ENCODE measurements around the gene BBX. TPM values are rescaled to one million over a fixed set of nuclear protein-coding genes. Genes with fewer than 3 reads are reported as not detected.
"Not testable (repeated sequence)": the region's sequence is repeated elsewhere in the genome, so short reads cannot be mapped to it uniquely, and the experiment has no call there.

BBX gene
- polyA plus RNA-seq, 3 donors: 4.7 to 10.3 (median 8.7) TPM

DNA sequence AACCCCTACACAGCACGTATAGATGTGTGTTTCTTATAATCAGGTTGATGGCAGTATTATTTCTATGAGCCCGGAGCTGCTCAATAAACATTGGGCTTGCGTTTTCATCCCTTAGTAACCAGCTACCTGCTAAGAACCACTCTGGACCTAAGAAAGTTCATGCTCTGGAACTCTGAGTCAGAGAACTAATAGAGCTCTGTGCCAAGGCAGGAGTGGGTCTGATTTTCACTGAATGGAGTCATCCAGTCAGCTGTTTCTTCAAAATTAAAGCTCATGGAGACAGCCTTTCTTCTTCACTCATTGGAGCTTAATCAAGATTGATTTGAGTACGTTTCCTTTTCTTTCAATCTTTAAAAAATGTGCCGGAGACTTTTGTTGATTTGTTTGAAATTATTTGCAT is 145.7 kb downstream of the BBX start:
- 85 to 88% (median 86%) methylated on average over 5 of the region's 5 CpGs for WGBS, 3 donors
- no peak overlapping the region for H3K27ac ChIP-seq (ENCODE audit: low read depth, low read length)

DNA sequence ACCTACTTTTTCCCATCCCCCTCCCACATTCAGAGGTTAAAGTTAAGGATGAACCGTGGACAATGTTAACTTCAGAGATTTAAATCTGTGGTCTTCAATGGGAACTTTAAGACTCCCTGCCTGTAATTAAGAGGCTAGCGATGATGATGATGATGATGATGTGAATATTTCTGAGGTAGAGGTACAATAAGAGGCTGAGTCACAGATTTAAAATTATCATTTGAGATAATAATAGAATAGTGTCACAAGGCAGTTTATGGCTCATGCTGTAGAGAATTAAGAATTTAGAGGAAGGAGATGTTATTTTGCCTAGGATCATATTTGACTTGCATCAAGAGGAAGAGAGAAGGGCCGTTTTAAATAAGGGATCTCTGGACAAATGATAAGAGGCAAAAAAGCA is 146.2 kb downstream of the BBX start:
- WGBS, 3 donors: 81 to 88% (median 85%) methylated on average over 3 of the region's 3 CpGs

DNA sequence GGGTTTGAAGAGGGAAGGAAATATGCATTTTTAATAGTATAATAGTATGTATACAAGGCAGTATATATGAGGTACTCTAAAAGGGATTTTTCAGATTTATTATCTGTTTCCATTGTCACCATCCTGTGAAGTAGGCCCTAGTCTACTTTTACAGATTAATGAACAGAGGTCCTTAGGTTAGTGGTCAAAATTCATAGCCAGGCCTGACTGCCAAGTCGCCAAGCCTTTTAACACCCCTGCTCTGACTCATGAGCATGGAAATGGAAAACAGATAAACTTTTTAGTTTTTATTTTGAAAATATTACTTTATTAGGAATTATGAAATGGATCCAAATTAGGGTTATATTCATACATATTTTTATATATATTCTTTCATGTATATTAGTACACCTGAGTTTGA is 146.9 kb downstream of the BBX start:
- WGBS, 3 donors: 69 to 83% (median 79%) methylated on average over 1 of the region's 1 CpG
- H3K27ac ChIP-seq (ENCODE audit: low read depth, low read length): no peak overlapping the region

More for the DNA sequence above, 146.2 kb downstream of the BBX start:
- no peak overlapping the region for H3K27ac ChIP-seq (ENCODE audit: low read depth, low read length)

DNA sequence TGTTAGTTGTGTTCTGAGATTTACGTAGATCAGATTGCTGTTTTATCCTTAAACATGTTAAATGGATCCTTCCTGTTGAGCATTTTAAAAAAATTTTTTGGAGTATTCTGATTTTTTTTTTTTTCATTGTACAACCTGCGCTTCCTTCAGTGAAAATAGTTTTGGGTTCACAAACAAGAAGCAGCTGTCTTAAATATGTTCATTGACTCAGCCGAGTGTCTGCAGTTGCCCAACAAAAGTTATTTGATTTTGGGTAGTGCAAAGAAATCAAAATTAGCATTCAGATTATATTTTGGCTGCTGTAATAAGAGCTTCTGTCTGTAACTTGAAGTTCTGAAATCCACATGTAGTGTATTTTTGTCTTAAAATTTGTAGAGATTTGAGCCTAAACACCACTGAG is 148.2 kb downstream of the BBX start:
- WGBS, 3 donors: 80 to 92% (median 88%) methylated on average over 3 of the region's 3 CpGs
- H3K27ac ChIP-seq (ENCODE audit: low read depth, low read length): no peak overlapping the region

DNA sequence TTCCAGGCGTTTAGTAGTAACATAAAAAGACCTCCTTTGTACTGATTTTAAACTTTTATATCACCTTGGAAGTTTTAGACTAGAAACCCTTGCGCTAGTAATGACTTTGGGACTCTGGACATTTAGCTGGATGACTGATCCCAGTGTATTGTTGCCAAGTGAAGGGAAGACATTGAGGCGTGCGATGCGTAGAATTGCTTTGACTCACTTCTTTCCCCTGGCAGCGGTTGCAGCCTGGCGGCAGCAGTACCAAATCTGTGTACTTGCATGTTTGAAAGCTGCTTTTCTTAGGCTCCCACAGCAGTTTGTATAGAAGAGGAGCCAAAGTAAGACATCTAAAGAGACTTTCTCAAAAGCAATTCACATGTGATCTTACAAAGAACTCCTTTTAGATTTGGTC is 151.6 kb downstream of the BBX start:
- H3K27ac ChIP-seq (ENCODE audit: low read depth, low read length): no peak overlapping the region
- 87 to 95% (median 87%) methylated on average over 7 of the region's 7 CpGs for WGBS, 3 donors

DNA sequence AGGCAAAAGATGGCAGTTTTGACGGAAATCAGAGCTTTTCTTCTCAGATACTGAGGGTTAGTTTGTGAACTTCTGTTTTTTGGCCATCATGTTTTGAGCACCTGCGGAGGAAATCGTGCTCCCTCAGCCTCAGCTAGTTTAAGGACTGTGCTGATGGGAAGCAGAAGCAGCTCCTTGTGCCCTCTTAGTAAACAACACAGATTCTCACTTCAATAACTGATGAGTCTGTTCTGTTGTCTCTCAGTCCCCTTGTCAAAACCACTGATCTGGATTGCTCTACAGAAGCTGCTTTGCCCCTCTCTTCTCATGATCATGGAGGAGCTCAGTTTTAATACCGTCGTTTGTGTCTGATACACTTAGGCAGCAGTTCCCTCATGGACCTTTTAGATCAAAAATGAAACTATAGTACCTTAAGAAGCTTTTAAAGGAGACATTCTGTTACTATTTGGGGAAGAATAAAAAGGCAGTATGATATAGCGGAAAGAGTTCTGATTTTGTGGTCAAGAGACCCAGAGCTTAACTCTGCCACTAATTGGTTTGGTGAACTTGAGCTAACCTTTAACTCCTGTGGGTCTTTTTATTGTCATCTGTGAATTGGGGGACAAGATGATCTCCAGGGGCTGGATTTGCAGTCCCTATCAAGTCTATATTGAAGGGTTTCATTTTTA is 152.6 kb downstream of the BBX start:
- H3K27ac ChIP-seq (ENCODE audit: low read depth, low read length): no peak overlapping the region
- WGBS, 3 donors: 66 to 71% (median 67%) methylated on average over 6 of the region's 6 CpGs

DNA sequence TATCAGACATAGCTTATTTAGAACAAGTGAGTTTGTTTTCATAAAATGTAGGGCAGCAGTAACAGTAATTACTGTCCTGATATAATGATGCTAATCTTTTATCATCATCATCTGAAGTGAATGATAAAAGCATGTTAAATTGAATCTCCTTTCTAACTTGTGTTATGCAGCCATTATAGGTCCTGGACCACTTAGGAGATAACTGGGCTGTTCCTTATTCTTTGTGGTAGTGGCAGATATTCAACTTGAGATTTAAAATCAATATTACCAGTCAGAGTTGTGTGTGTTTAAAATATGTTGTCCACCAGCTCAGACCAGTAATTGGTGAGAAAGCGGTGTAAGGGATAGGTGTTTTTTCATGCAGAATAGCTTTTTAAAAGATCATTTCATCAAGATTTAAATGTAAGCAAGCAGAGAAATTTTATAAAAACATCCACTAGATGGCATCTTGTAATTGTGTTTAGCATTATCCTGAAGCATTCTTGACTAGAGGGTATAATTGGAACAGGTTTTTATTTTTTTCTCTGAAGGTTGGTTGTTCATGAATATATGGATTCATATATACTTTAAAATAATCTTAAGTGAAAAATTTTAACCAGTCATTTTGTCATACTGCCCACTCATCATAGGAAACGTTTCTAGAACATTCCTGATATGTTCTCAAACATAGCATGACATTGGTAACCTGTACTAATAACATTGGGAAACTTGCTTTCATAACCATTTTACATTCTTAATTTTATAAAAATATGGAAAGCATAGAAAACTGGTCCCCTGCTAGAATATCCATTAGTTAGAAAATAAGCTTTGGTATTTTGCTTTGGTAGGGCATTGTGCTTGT is 153.9 kb downstream of the BBX start:
- WGBS, 3 donors: 55 to 75% (median 74%) methylated on average over 2 of the region's 2 CpGs

DNA sequence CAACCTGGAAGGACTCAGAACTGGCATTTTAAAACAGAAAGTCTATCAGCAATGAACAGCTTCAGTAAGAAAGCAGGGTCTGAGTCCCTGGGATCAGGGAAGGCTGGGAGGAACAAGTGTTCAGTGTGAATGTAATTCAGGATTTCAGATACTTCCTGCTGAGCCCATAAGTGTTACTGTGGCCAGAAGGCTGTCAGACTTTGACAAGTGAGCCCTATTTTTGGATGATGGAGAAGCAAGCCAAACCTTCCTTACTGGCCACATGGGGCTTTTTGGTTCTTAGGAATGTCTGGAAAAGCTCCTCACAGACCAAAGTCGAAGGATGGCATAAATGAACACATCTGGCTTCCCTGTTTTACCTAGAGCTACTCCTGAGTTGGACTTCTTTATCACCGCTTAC is 157.2 kb downstream of the BBX start:
- H3K27ac ChIP-seq (ENCODE audit: low read depth, low read length): no peak overlapping the region
- WGBS, 3 donors: 52 to 93% (median 61%) methylated on average over 2 of the region's 2 CpGs

More for the DNA sequence above, 153.9 kb downstream of the BBX start:
- H3K27ac ChIP-seq (ENCODE audit: low read depth, low read length): no peak overlapping the region

DNA sequence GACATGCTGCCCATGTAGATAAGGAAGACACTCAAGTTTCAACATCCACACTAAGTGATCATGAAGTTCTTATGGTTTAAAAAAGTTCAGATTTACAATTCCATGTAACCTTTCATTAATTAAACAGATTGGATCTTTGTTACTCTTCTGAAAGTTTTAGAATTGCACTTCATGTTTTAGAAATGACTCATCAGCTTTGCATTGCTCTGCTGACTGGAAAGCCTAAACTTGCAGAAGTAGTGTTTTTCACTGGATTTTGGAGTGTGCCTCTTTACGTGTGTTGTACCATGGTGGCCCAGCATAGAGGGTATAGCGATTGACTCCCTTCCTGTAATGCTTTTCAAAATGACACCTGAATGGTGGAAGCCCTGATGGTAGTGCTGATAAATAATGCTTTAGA is 157.9 kb downstream of the BBX start:
- H3K27ac ChIP-seq (ENCODE audit: low read depth, low read length): no peak overlapping the region
- 89 to 100% (median 91%) methylated on average over 2 of the region's 2 CpGs for WGBS, 3 donors

DNA sequence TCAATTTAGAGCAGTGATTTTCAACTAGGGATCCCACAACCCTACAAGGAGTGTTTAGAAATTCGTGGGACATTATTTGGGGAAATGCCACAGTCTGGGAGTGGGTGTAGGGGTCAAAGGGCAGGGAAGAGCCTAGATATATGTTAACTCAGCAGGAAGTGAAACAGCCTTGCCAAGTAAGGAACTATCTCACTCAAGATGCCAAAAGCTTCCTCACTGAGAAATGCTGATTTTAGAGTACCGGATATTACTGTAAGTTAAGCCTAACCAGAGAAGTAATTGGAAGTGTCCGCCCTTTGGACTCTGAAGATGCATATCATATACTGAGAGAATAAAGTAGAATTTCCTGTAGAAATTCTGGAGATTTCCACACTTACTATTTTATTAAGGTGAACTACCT is 158.6 kb downstream of the BBX start:
- 73 to 87% (median 78%) methylated on average over 3 of the region's 3 CpGs for WGBS, 3 donors
- H3K27ac ChIP-seq (ENCODE audit: low read depth, low read length): no peak overlapping the region

DNA sequence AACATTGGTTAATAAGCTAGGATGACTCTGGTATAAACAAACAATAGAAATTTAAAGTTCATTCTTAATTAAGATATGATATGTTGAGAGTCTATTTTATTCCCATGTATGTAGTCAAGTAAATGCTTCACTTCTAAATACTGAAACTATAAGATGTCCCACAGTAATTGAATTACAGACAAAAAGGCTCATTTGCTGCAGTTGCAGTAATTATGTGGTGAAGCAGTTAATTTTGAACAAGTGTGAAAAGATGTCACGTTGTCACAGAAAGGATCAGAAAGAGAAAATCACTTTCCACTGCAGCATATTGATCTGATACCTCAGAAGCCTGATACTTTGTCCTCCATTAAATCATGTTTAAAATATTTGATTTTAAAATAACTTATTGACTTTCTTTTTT is 159.8 kb downstream of the BBX start:
- no peak overlapping the region for H3K27ac ChIP-seq (ENCODE audit: low read depth, low read length)
- WGBS, 3 donors: 63 to 94% (median 91%) methylated on average over 1 of the region's 1 CpG

DNA sequence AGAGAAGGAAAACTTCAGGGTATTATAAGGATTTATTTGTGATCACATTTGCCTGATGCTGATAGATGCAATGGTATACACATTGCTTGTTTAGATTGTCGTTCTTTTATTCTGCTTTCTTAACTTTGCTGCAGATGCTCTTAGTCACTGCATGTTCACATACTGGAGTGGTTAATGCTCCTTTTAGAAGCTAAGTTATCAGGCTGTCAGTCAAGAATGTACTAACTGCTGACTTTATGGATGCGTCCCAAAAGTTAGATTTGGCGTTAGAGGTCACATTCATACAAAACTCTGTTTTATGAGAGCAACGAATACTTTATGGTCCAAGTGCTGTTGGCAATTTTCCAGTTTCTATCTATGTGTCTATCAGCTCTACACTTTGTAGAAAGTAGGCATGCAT is 160.7 kb downstream of the BBX start:
- H3K27ac ChIP-seq (ENCODE audit: low read depth, low read length): no peak overlapping the region
- 55 to 74% (median 73%) methylated on average over 4 of the region's 4 CpGs for WGBS, 3 donors

DNA sequence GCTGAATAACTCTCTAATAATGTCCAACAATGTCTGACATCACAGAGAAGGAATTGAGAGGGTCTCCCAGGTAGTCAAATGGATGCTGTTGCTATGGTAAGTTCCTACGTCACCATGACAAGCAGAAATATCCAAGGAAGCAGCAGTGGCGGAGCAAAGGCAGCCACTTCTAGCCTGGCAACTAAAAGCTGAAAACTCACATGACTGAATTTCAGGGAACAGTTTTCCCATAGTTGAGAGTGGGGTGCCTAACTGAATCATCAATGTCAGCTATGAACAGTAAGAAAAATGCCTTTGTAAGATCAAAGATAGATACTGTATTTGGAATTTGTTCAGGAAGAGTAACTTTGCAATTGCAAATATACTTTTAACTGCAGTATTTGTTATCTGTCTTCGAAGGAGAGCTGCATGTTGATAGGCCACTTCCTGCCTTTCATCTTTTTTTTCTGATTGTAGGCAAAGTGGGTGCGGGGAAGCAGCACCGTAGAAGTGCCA is 161.7 kb downstream of the BBX start:
- H3K27ac ChIP-seq (ENCODE audit: low read depth, low read length): no peak overlapping the region
- WGBS, 3 donors: 57 to 63% (median 63%) methylated on average over 5 of the region's 5 CpGs

DNA sequence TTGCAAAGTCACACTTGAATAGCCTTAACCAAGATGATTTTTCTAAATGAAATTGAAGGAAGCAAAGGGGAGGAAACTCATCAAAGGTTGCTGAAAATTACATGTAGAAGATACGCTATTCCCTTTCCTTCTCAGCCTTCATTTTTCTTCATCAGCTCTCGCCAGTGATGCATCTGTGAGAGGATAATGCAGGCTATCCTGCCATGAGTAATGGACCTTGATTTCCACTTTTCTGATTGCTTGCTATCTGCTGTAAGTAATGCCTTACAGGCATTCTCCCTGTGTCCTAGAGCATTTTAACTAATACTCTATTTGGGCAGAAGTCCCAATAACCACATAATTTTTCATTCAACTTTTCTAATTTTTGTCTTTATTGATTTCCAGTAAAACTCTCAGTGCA is 162.6 kb downstream of the BBX start:
- 93 to 98% (median 96%) methylated on average over 2 of the region's 2 CpGs for WGBS, 3 donors
- no peak overlapping the region for H3K27ac ChIP-seq (ENCODE audit: low read depth, low read length)

DNA sequence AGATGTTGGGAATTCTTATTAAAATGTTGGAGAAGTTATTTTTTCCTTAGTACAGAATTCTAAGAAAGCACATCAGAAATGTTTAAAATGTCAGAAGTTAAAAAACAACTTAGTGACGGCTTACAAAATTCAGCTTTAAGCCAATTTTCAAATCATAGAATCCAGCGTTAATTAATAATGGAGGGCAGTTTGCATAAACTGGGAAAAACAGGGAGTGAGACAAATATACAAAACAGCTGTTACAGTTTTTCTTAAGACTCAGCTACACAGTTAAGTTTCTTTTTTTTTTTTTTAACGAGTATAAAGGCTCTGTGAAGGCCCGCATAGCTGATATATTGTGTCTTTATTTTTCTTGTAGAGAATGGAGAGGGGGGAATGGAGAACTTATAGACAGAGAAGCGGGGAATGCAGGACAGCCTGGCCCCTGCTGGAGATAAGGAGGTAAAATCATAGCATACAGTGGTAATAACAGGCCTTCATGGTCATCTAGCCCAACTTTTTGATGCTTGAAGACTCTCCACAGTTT is 164.4 kb downstream of the BBX start:
- 94 to 97% (median 96%) methylated on average over 5 of the region's 5 CpGs for WGBS, 3 donors
- H3K27ac ChIP-seq (ENCODE audit: low read depth, low read length): no peak overlapping the region

DNA sequence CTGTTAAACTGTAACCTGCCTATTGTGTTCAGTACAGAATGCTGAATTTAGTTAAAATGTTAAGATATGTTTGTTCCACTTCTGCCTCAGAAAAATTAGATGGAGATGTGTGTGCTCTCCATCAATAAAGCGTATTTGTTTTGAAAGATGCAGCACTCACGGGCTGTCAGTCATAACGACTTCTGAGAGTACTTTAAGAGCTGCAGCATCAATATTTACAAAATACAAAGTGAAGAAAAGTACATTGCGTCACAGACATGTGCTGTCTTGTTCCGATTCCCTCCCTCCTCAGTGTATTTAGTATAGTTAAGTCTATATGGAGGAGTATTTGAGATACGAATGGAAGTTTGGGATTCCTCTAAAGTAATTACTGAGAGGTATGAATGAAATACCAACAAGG is 166.6 kb downstream of the BBX start:
- WGBS, 3 donors: 69 to 81% (median 78%) methylated on average over 6 of the region's 6 CpGs
- H3K27ac ChIP-seq (ENCODE audit: low read depth, low read length): no peak overlapping the region

DNA sequence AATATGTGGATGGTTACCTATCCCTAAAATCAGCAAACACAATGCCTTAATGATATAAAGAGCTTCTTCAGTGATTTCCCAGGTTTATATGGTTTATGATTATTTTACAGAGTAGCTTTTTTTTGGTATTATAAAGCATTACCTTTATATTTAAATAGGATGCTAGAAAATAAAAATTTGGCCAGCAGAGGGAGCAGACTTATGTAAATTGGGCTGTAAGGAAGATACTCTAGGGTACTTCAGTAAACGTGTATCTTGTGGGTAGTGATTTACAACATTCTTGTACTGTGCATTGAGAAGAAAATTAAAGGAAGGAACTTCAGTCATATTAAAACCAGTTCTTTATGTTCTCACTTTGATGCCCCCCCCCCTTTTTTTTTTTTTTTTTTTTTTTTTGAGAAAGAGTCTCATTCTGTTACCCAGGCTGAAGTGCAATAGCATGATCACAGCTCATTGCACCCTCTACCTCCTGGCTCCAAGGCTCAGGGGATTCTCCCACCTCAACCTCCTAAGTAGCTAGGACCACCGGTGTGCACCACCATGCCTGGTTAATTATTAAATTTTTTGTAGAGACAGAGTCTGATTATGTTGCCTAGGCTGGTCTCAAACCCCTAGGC is 167.9 kb downstream of the BBX start:
- H3K27ac ChIP-seq (ENCODE audit: low read depth, low read length): no peak overlapping the region
- whole genome bisulfite sequencing, 3 donors: 28 to 49% (median 42%) methylated on average over 2 of the region's 2 CpGs

DNA sequence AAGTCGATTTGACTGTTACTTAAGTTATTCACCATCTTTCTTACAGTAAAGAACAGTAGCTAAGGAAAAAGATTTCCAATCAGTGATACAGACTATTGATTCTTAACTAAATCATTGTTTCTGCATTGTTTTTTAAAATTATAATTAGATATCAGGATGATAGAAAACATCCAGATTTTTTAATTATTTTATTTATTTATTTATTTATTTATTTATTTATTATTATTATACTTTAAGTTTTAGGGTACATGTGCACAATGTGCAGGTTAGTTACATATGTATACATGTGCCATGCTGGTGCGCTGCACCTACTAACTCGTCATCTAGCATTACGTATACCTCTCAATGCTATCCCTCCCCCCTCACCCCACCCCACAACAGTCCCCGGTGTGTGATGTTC is 169.2 kb downstream of the BBX start:
- not testable (repeated sequence) for H3K27ac ChIP-seq (ENCODE audit: low read depth, low read length)
- WGBS, 3 donors: 93 to 97% (median 96%) methylated on average over 5 of the region's 5 CpGs

DNA sequence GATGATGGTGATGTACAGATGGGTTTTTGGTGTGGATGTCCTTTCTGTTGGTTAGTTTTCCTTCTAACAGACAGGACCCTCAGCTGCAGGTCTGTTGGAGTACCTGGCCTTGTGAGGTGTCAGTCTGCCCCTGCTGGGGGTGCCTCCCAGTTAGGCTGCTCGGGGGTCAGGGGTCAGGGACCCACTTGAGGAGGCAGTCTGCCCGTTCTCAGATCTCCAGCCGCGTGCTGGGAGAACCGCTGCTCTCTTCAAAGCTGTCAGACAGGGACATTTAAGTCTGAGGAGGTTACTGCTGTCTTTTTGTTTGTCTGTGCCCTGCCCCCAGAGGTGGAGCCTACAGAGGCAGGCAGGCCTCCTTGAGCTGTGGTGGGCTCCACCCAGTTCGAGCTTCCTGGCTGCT is 174.6 kb downstream of the BBX start:
- WGBS, 3 donors: 36 to 78% (median 58%) methylated on average over 4 to 5 of the region's 6 CpGs
- not testable (repeated sequence) for H3K27ac ChIP-seq (ENCODE audit: low read depth, low read length)

Data from adipose tissue (tissue), 3 donors.